Left renal pelvis (tissue), 4 donors: ENCODE measurements around the gene HK1. TPM values are rescaled to one million over a fixed set of nuclear protein-coding genes. Genes with fewer than 3 reads are reported as not detected.

ENCODE experiments used
- DNase-seq, 4 donors: peaks; one replicate each; pipeline ENCODE4 v3.0.0-alpha.2; 2013; ENCODE audit warnings: low read depth in 4 of 4, low spot score in 3 of 4
- polyA plus RNA-seq, 4 donors: library from polyadenylated mRNA; unstranded; fragments of 120-200 nt; gene quantifications; one replicate each; pipeline ENCODE4 v1.2.1, GENCODE V29; 2013; ENCODE audit not compliant: insufficient read length in 4 of 4

The HK1 gene
- polyA plus RNA-seq, 4 donors, result 38.0 to 53.7 (median 52.3) TPM

- no peak for DNase-seq
Observed at GRCh38 chr10:69366738-69367137, 88.4 kb downstream of the HK1 start.

- DNase-seq, result no peak
Observed at GRCh38 chr10:69367469-69367868, 89.2 kb downstream of the HK1 start.

- DNase-seq, result no peak
Observed at GRCh38 chr10:69372126-69372980, 94.1 kb downstream of the HK1 start.

GRCh38 chr10:69374242-69374641, 95.9 kb downstream of the HK1 start:
- no peak for DNase-seq

GRCh38 chr10:69374931-69375306, 96.6 kb downstream of the HK1 start:
- no peak for DNase-seq

GRCh38 chr10:69375307-69376151, 97.2 kb downstream of the HK1 start:
- peak in 1 of 4 donors; percentile 18 for DNase-seq

GRCh38 chr10:69376662-69377061, 98.4 kb downstream of the HK1 start:
- no peak for DNase-seq

- no peak for DNase-seq
Observed at GRCh38 chr10:69377191-69377590, 98.9 kb downstream of the HK1 start.

- DNase-seq, result no peak
Observed at GRCh38 chr10:69377933-69378332, 99.6 kb downstream of the HK1 start.

GRCh38 chr10:69379800-69380199, 101.5 kb downstream of the HK1 start:
- DNase-seq, result no peak

- DNase-seq, result no peak
Observed at GRCh38 chr10:69382382-69383117, 104.3 kb downstream of the HK1 start.

GRCh38 chr10:69383558-69383957, 105.3 kb downstream of the HK1 start:
- DNase-seq, result no peak

GRCh38 chr10:69384320-69384719, 106.0 kb downstream of the HK1 start:
- DNase-seq, result no peak

- DNase-seq, result no peak
Observed at GRCh38 chr10:69385454-69386350, 107.4 kb downstream of the HK1 start.

GRCh38 chr10:69387500-69387899, 109.2 kb downstream of the HK1 start:
- no peak for DNase-seq

- DNase-seq, result no peak
Observed at GRCh38 chr10:69388488-69388887, 110.2 kb downstream of the HK1 start.

- no peak for DNase-seq
Observed at GRCh38 chr10:69389827-69390490, 111.7 kb downstream of the HK1 start.

- no peak for DNase-seq
Observed at GRCh38 chr10:69391158-69391557, 112.9 kb downstream of the HK1 start.

- DNase-seq, result peak in 2 of 4 donors; percentile 64 to 70
Observed at GRCh38 chr10:69392481-69393000, 114.2 kb downstream of the HK1 start.
